HG03139 (cell line): Measurements from ENCODE around the gene ZMYND8.

Experiments
- ATAC-seq: cut with Tn5 transposase; IDR thresholded peaks from one replicate; pipeline ENCODE4 v1.9.1; 2021; ENCODE audit not compliant: unreplicated experiment

Gene ZMYND8

DNA sequence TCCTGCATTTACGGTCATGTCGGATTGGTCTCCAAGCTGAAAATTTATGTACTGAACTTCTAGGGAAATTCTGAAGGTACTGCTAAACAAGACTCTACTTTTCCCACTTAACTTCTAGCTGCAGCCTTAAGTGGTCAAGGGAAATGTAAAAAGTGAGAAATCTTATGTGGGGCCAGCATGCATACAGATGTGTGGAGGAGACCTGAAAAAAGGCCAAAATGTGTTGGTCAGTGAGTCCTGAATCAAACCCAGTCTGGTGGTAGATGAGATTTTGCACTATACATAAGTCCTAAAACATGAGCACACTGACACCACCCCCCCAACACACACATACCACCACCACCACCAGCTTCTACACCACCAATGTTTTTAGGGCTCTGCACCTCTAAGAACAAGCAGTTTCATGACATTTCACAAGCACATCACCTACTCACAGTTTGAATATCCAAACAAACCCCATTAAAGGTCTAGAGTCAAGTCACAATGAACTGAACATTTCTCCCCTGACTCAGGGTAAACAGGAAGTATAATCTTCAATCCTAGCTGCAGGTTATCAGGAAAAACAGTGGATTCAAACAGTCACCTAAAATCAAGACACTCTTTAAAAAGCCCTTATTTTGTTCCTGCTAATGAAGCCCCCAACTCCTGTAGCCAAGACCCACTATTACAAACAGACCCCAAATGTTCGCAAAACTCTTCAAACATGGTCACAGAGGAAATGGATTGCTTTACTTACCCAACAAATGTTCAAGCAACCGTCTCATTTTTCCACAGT lies 1.6 kb downstream of the ZMYND8 start:
- ATAC-seq: no peak

DNA sequence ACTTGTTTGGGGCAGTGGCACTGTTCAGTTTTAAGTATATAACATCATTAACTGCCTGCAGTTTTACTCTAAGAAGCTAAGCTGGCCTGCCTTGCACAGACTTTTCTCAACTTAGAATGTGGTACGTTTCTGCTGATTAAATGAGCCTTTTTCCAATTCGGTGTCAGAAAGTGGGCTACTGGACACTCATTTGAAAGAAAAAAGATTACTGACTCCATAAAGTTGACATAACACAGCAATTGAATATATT lies 2.1 kb downstream of the ZMYND8 start:
- ATAC-seq: no peak

DNA sequence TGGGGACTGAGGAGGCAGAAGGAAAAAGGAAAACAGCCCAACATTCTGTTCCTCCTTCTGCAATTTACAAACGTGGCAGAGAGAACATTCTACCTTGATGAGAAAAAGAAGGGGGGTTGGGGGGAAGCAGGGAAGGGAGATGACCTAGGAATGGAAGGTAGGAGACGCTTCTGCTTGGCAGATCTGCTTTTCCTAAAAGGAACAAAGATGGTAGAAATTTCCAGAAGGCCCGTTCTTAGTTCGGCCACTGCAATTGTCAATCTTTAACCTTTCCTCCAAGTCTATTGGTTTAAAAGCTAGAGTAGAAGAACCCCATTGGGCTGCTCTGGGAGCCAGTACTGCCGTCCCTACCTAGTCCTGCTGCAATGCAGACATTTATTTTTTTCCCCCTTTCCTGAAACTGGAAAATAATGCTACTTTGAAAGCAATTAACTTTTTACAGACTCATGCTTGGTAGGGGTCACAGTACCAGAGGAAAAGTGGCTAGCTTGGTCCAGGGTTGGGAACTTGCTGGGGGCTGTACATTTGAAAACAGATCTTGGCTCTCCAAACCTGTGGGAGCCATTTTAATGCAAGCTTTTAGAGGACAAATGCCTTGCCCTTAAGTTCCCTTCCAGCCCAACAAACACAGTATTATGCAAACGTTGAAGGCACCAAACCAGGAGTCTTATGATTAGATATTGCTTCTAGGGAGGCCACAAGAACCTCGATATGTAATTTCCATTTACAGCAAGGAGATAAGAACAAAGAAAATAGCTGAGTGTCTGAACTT lies 2.6 kb downstream of the ZMYND8 start:
- ATAC-seq: no peak

- ATAC-seq: no peak
These were observed 3.2 kb downstream of the ZMYND8 start for GRCh38 chr20:47353239-47353691.

- ATAC-seq: no peak
These were observed 3.9 kb downstream of the ZMYND8 start for GRCh38 chr20:47352332-47353238.

- ATAC-seq: no peak
These were observed 4.7 kb downstream of the ZMYND8 start for GRCh38 chr20:47351643-47352331.

DNA sequence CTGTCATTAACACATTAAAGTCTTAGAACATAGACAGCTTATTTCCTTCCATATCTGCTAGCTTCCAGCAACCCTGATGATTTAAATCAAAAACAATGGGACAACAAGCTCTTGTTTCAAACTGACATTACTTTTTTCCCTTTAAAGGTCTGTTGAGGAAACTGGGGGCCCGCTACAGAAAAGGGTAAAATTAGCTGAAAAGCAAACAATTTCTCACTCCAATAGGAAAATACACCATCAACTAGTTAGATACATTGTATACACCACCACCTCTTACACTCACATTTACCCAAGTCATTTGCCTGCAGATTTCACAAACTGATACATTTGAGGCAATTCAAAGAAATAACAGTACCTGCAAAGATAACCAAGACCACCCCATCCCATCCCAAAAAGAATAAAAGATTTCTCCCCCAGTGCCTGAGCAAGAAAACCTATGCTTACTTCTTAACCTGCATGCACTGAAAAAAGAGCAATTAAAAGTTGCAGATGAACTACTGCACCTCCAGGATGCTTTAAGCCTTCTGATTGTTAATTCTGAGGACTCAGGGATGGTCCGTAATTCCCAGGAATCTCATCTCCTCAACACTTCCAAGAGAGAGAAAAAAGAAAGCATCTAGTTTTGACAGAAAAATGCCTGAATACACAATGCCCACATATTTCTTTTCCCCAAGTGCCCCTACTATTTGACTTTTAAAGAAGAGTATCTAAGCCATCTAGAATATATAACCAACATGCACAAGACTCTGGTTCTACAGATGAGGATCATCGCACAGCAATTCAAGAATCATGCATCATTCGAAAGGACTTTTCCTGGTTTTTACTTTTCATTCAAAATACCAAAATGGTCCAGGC lies 5.6 kb downstream of the ZMYND8 start:
- no peak for ATAC-seq

- no peak for ATAC-seq
These were observed 6.3 kb downstream of the ZMYND8 start for GRCh38 chr20:47350181-47350550.

DNA sequence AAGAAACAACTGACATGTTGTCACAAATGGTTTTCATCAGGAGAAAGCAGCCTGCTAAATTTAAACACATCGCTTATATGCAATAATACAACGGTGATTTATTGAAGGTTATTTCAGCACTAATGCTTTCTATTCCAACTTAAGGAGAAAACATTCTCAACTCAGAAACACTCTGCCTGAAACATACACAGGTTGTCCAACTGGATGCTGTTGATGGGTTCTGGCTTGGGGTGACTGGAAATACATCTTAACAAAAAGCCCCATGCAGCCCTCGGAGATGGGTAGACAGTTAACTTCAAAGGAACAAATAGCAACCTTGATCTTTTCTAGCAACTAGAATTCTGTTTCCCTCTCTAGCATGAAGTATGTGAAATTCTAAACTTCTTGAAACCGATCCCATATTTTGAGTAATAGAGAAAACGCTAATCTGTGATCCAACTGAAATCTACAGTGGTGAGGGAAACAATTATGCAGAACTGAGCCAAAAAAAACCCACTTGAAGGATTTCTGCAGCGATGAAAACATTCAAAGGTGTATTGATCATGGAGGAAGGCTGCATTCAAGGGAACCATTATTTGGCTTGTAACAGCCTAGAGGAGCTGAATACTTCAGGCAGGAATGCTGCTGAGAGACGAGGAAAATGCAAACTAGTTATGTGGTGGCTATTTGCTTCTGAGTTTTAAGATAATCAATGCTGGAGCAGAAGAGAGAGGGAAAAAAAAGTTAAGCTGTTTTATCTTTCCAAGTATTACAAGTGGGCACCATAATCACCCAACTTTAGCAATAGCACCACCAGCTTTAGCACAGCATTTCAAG lies 6.9 kb downstream of the ZMYND8 start:
- ATAC-seq: no peak

DNA sequence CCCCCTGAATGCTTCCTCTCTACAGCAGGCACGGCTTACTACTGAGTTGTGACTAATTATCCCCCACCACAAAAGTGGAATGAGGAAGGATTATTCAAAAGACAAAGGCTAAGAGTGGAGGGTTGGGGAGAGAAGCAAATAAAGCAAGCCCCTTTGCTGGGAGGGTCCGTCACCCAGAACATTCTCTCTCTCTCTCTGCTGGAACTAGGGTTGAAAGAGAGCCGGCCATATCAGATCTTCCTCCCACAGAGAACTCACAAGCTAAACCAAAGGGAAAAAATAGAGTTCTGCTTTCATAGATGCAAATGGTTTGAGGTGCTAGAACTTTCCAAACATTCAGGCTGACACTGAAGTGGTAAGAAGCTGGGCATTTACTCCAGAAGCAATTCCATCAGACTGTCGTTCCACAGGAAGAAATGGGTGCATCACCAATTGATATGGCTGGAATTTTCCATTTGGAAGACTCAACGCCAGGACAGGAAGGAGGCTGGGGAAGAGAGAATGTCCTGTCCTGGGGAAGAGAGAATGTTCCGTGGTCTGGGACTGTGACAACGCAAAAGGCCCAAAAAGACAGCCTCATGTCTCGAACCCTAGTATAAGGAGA lies 7.9 kb downstream of the ZMYND8 start:
- no peak for ATAC-seq

DNA sequence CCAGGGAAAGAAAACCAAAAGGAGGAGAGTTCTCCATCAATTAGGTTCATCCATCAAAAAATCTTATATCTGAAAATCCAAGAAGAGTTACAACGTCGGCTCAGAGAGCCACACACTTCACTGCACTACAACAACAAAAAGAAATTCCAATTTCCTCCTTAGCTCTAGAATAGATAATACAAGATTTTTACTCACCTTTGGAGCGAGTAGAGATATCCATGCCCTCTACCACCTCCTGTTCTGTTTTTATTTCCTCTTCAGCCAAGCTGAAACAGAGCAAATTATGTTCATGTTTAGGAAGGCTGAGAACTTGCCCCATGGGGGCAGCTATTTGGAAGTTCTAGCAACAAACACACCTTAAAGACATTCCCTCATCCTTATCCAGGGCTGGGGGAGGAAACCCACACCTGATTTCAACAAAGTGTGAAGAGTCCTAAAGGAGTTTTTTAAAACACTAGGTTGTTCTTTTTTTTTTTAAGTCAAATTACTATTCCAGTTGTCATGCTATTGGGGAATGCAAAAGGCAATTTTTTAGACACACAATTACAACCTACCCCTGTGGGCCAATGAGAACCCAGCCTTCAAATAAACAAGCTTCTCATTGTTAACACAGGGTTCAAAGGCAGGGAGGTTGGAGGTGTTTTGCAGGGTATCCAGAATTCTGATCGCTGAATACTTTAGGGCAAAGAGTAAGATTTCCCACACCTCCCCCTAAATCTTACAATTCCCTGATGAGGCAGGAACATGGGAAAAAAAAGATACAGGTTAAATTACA lies 8.7 kb downstream of the ZMYND8 start:
- no peak for ATAC-seq

- no peak for ATAC-seq
These were observed 10.3 kb downstream of the ZMYND8 start for GRCh38 chr20:47346172-47346571.

GRCh38 chr20:47345214-47345613 lies 11.3 kb downstream of the ZMYND8 start:
- no peak for ATAC-seq

GRCh38 chr20:47343007-47343472 lies 13.5 kb downstream of the ZMYND8 start:
- ATAC-seq: no peak

DNA sequence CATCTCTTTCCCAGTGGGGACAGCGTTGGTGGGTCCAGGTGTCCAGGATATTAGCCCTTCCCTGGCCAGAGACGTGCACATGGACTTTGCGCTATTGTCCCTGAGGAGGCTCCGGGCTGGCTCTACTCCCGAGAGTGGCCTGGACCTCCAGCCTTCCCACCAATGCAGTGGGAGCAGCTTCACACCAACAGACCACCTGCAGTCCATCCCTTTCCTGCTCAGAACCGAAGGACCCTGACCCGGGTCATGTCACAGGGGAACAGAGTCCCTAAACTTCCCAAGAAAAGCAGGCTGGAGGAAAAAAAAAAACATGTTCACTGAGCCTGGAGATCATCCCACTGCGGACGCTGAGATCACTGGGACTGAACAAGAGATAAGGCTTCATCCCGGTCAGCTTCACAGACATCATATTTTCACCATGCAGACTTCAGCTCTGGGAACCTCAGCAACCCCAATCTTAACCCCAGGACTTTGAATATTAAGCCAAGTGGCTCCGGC lies 18.3 kb downstream of the ZMYND8 start:
- no peak for ATAC-seq

DNA sequence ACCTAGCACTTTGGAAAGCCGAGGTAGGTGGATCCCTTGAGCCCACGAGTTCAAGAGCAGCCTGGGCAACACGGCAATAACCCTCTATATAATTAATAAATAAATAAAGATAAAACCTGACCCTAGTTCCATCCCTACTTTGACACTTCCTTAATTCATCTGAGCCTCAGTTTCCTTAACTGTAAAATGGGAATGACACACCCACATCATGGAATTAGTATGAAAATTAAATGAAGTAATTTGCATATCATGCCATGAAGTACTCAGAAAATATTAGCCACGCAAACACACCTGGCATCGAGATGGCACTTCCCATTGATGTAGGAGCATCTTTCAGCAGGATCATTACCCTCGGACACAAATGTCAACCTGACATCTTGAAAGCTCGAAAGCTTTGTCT lies 19.1 kb downstream of the ZMYND8 start:
- no peak for ATAC-seq

DNA sequence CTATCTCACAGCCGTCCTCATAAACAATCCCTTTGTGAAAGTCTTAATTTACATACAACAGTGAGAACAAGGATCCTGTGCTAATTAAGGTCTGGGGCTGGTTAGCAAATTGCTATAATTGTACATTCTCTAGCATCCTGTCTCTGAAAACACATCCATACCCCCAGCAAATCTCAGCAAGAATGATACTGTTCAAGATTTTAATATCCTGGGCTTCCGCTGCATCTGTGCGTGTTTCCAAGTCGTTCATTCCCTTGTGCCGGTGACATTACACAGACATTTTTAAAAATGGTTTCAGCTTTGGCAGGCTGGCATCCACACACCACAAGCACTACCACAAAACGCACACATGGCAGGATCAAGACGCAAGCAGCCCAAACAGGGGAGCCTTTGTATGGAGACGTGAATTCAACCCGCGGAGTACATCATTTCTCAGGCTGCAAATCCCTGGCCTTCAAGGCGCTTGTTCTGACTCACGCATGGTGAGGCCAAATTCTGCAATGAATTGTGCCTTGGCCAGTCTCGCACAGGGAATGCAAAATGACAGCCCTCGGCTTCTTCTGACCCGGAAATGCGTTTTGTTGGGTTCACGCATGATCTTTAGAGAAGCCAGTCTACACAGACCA lies 20.3 kb downstream of the ZMYND8 start:
- ATAC-seq: no peak
